Testis (tissue), 2 donors: ENCODE data around the gene C3AR1.

Experiments used
- CTCF ChIP-seq, 3 experiments: fragments of 450-650 bp in 2 of 3; fragments of 200-600 bp in 1 of 3; sonication (generic) in 1 of 3; IDR thresholded peaks; one replicate each; pipeline ENCODE4 v1.5.1; 2016 to 2019; ENCODE audit warnings: antibody characterized with exemption in 3 of 3, mild to moderate bottlenecking in 2 of 3, moderate library complexity in 1 of 3
- POLR2A ChIP-seq: fragments of 450-650 bp; IDR thresholded peaks from one replicate; pipeline ENCODE4 v1.6.1; 2017; ENCODE audit warnings: antibody characterized with exemption, mild to moderate bottlenecking, moderate library complexity

DNA sequence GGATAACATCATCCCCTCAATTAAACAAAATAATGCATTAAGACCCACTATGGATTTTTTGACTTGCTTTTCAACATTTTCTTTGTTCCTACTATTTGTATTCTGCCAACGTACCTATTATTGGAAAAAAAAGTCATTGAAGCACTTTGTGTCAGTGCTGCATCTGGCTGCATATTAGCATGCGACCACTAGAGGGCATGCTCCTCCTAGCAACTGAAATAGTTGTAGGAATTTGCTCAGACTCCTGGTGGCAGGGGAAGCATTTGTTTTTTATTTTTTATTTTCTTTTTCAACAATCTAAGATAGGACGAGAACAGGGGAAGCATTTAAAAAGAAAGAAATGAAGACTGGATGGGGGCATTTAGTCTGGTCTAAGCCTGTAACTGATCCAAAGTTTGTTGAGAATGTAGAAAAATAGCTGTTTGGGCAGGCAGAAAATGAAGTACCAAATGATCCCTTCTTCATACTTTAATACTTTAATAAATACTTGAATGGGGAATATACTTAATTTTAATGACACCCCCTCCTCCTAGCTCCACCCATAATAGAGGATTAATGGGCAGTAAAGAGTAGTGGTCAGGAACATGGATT is 42.7 kb upstream of the C3AR1 start:
- TF ChIP-seq CTCF (IDR thresholded peaks at IDR 0.05): peak; percentile 95 to 99 (median 97)
- TF ChIP-seq POLR2A: no peak
